CD4-positive, alpha-beta T cell (primary cell): Measurements from ENCODE around the gene IGFBP1. TPM values are rescaled to one million over a fixed set of nuclear protein-coding genes. Genes with fewer than 3 reads are reported as not detected.

Experiments
- ATAC-seq: fragments of 200-7000 bp; cut with Tn5 transposase; one replicate; pipeline ENCODE4 v1.10.0; 2022; ENCODE audit warnings: mild to moderate bottlenecking; ENCODE audit not compliant: poor library complexity
- CTCF ChIA-PET: fragments of 350-600 bp; sonication (Branson Sonifier 250); formaldehyde crosslinking; loops from one replicate; lab custom pipeline; 2021; ENCODE audit warnings: antibody characterized with exemption, inconsistent platforms; lab: Charles Lee
- POLR2A ChIA-PET: fragments of 350-600 bp; sonication (Branson Sonifier 250); formaldehyde crosslinking; loops from one replicate; lab custom pipeline; 2021; ENCODE audit warnings: antibody characterized with exemption, inconsistent platforms; lab: Charles Lee
- DNase-seq, 14 experiments: peaks; one replicate each; pipeline ENCODE4 v3.0.0-alpha.2; 2013 to 2020; ENCODE audit warnings: mixed read lengths in 2 of 14
- H3K27ac ChIP-seq, 2 donors: one replicate each; pipeline versions ENCODE4 v1.5.1 to v1.7.0; 2013; ENCODE audit warnings: low read length in 2 of 2, low read depth in 1 of 2, mild to moderate bottlenecking in 1 of 2
- H3K27me3 ChIP-seq, 2 experiments: 1 replicate in 1 of 2; 2 replicates in 1 of 2; pipeline versions ENCODE4 v1.6.1 to v1.7.0; 2013; ENCODE audit warnings: low read length in 2 of 2, control low read depth in 1 of 2, mild to moderate bottlenecking in 1 of 2, moderate library complexity in 1 of 2; ENCODE audit not compliant: insufficient read depth in 2 of 2, control insufficient read depth in 1 of 2
- H3K36me3 ChIP-seq: one replicate; pipeline ENCODE4 v1.6.1; 2013; ENCODE audit warnings: low read length, control low read depth; ENCODE audit not compliant: insufficient read depth
- H3K4me1 ChIP-seq: one replicate; pipeline ENCODE4 v1.6.1; 2013; ENCODE audit warnings: low read length, control low read depth; ENCODE audit not compliant: insufficient read depth
- H3K4me3 ChIP-seq: one replicate; pipeline ENCODE4 v1.5.1; 2013; ENCODE audit warnings: mild to moderate bottlenecking, low read length, moderate library complexity
- H3K9me3 ChIP-seq, 2 experiments: 1 replicate in 1 of 2; 2 replicates in 1 of 2; pipeline versions ENCODE4 v1.6.1 to v1.7.0; 2013; ENCODE audit warnings: low read length in 2 of 2, mild to moderate bottlenecking in 2 of 2, control low read depth in 1 of 2, moderate library complexity in 1 of 2; ENCODE audit not compliant: control insufficient read depth in 1 of 2, insufficient read depth in 1 of 2
- H3K27ac Mint-ChIP-seq: one replicate; pipeline ENCODE4 v1.8.0; 2020; ENCODE audit warnings: mixed read lengths
- H3K27me3 Mint-ChIP-seq: one replicate; pipeline ENCODE4 v1.8.0; 2021; ENCODE audit warnings: mixed read lengths
- H3K36me3 Mint-ChIP-seq: one replicate; pipeline ENCODE4 v1.8.0; 2021; ENCODE audit warnings: low read depth, mixed read lengths
- H3K4me1 Mint-ChIP-seq: one replicate; pipeline ENCODE4 v1.8.0; 2021; ENCODE audit warnings: low read depth, mixed read lengths
- H3K4me3 Mint-ChIP-seq: one replicate; pipeline ENCODE4 v1.8.0; 2020; ENCODE audit warnings: mild to moderate bottlenecking, mixed read lengths
- H3K9me3 Mint-ChIP-seq: one replicate; pipeline ENCODE4 v1.8.0; 2020; ENCODE audit warnings: mixed read lengths
- CTCF ChIP-seq: fragments of 200-600 bp; IDR thresholded peaks from one replicate; pipeline ENCODE4 v1.8.0; 2022; ENCODE audit warnings: antibody characterized with exemption, mild to moderate bottlenecking
- intact Hi-C, 2 experiments: fragments of 100-400 bp; cut with DNase I in 1 of 2; cut with micrococcal nuclease in 1 of 2; formaldehyde crosslinking; loops; one replicate each; pipeline versions ENCODE4 v1.15.1 to v1.9.0; 2023 to 2025; cut with DNase I, micrococcal nuclease
- total RNA-seq, 174 experiments: library from RNA in 2 of 174; stranded (reverse) in 2 of 174; gene quantifications; one replicate each; pipeline ENCODE4 v1.2.3 and lab custom pipeline; 2021 to 2026

IGFBP1 gene
- total RNA-seq, 2 experiments from 2014 or later = not detected

GRCh38 chr7:45940939-45941338 lies 52.7 kb downstream of the IGFBP1 start:
- Histone ChIP-seq H3K4me1 (no peaks in the 10 kb centered on the region), H3K9me3 (peaks cover 0 to 11% of the 10 kb centered on the region in 2 experiments), H3K27me3 (no peaks in the 10 kb centered on the region), H3K36me3 (no peaks in the 10 kb centered on the region), H3K27ac (no peak overlapping the region), H3K4me3 (peak overlapping the region; percentile 51)
- intact Hi-C loops = no loop called here
- peak overlapping the region; percentile 72 for H3K27ac Mint-ChIP-seq
- DNase-seq = no peak
- peaks cover 4% of the 10 kb centered on the region for H3K36me3 Mint-ChIP-seq
- peaks cover 8% of the 10 kb centered on the region for H3K27me3 Mint-ChIP-seq
- H3K4me1 Mint-ChIP-seq = peaks cover 47% of the 10 kb centered on the region
- H3K9me3 Mint-ChIP-seq = peaks cover 6% of the 10 kb centered on the region
- CTCF ChIA-PET = no interaction called here
- POLR2A ChIA-PET = interaction anchor here (2.2 kb wide), 1 partner anchor 20 kb away, joined by 6 read pairs; the partner anchor contains the start of gene IGFBP3
- ATAC-seq = no peak
- peak overlapping the region; percentile 87 for H3K4me3 Mint-ChIP-seq
- TF ChIP-seq CTCF = no peak

Other genes with a start within 250 kb of the IGFBP1 start
- not detected for gene CCDC201, start 15.4 kb upstream of the IGFBP1 start, total RNA-seq
- 1 to 10 TPM; 8.0 to 10.0 TPM for gene IGFBP3, start 32.8 kb downstream of the IGFBP1 start, total RNA-seq